Neural cell (in vitro differentiated cells): ENCODE measurements around the gene GAR1. TPM values are rescaled to one million over a fixed set of nuclear protein-coding genes. Genes with fewer than 3 reads are reported as not detected.

Experiments used
- H2AFZ ChIP-seq: fragments of 200-600, 300-800 bp; sonication (generic), shearing (Covaris generic); 2 replicates; pipeline ENCODE4 v1.6.0; 2014; ENCODE audit warnings: low read depth, mild to moderate bottlenecking, antibody characterized with exemption, low read length, moderate library complexity
- H3F3A ChIP-seq: fragments of 200-600 bp; shearing (Covaris generic); 2 replicates; pipeline ENCODE4 v1.6.1; 2016; ENCODE audit warnings: mild to moderate bottlenecking, moderate library complexity, mixed read lengths, antibody characterized with exemption, low read length; ENCODE audit not compliant: insufficient read depth, poor library complexity, severe bottlenecking
- H3K27ac ChIP-seq: fragments of 200-600, 300-800 bp; sonication (generic), shearing (Covaris generic); 2 replicates; pipeline ENCODE4 v1.5.1; 2014; ENCODE audit warnings: mild to moderate bottlenecking, low read length, moderate library complexity
- H3K27me3 ChIP-seq: fragments of 300-800, 200-600 bp; sonication (generic), shearing (Covaris generic); 2 replicates; pipeline ENCODE4 v1.6.0; 2014; ENCODE audit warnings: mild to moderate bottlenecking, low read depth, low read length, moderate library complexity; ENCODE audit not compliant: insufficient read depth
- H3K36me3 ChIP-seq: fragments of 300-800, 200-600 bp; sonication (generic), shearing (Covaris generic); 2 replicates; pipeline ENCODE4 v1.5.1; 2014; ENCODE audit warnings: mild to moderate bottlenecking, antibody characterized with exemption, low read length, moderate library complexity; ENCODE audit not compliant: insufficient read depth
- H3K4me2 ChIP-seq: fragments of 300-800, 200-600 bp; sonication (generic), shearing (Covaris generic); 2 replicates; pipeline ENCODE4 v1.6.0; 2014; ENCODE audit warnings: mild to moderate bottlenecking, low read length
- H3K4me3 ChIP-seq: fragments of 300-800, 200-600 bp; sonication (generic), shearing (Covaris generic); 2 replicates; pipeline ENCODE4 v1.5.1; 2014; ENCODE audit warnings: mild to moderate bottlenecking, low read length, moderate library complexity
- H3K79me2 ChIP-seq: fragments of 200-600 bp; shearing (Covaris generic); replicated peaks from 2 replicates; pipeline ENCODE4 v1.6.0; 2014; ENCODE audit warnings: mild to moderate bottlenecking, low read length, moderate library complexity; ENCODE audit not compliant: insufficient read depth
- H3K9ac ChIP-seq: fragments of 300-800, 200-600 bp; sonication (generic), shearing (Covaris generic); 2 replicates; pipeline ENCODE4 v1.6.1; 2016; ENCODE audit warnings: mild to moderate bottlenecking, low read length, mixed read lengths
- H3K9me2 ChIP-seq: fragments of 200-600 bp; shearing (Covaris generic); 2 replicates; pipeline ENCODE4 v1.6.1; 2016; ENCODE audit warnings: mild to moderate bottlenecking, low read length, mixed read lengths; ENCODE audit not compliant: insufficient read depth
- H3K9me3 ChIP-seq: fragments of 200-600, 300-800 bp; sonication (generic), shearing (Covaris generic); 2 replicates; pipeline ENCODE4 v1.6.1; 2016; ENCODE audit warnings: mild to moderate bottlenecking, mixed run types, low read length, moderate library complexity, mixed read lengths
- H4K20me1 ChIP-seq: fragments of 200-600 bp; shearing (Covaris generic); 2 replicates; pipeline ENCODE4 v1.6.1; 2016; ENCODE audit warnings: mild to moderate bottlenecking, mixed run types; ENCODE audit not compliant: insufficient read depth
- CTCF ChIP-seq: fragments of 450-650 bp; IDR thresholded peaks from 2 replicates; pipeline ENCODE4 v1.5.1; 2014; ENCODE audit warnings: antibody characterized with exemption, mild to moderate bottlenecking, moderate library complexity; ENCODE audit not compliant: poor library complexity, severe bottlenecking
- EP300 ChIP-seq: fragments of 450-650 bp; conservative IDR thresholded peaks from 2 replicates; pipeline ENCODE4 v1.6.1; 2014; ENCODE audit warnings: antibody characterized with exemption, mild to moderate bottlenecking, moderate library complexity; ENCODE audit not compliant: poor library complexity, severe bottlenecking
- EZH2 ChIP-seq: fragments of 200-600, 300-800 bp; shearing (Covaris generic), sonication (generic); IDR thresholded peaks from 2 replicates; pipeline ENCODE4 v1.6.1; 2014; ENCODE audit warnings: antibody characterized with exemption, low read length, borderline replicate concordance, mild to moderate bottlenecking; ENCODE audit not compliant: insufficient read depth, poor library complexity, severe bottlenecking
- MXI1 ChIP-seq: fragments of 450-650 bp; conservative IDR thresholded peaks from 2 replicates; pipeline ENCODE4 v1.6.1; 2014; ENCODE audit warnings: antibody characterized with exemption, mild to moderate bottlenecking; ENCODE audit not compliant: poor library complexity, severe bottlenecking
- POLR2AphosphoS5 ChIP-seq: IDR thresholded peaks from 2 replicates; pipeline ENCODE4 v1.6.1; 2012
- RAD21 ChIP-seq: fragments of 450-650 bp; conservative IDR thresholded peaks from 2 replicates; pipeline ENCODE4 v1.6.1; 2014; ENCODE audit warnings: antibody characterized with exemption, mild to moderate bottlenecking, moderate library complexity
- REST ChIP-seq: IDR thresholded peaks from 2 replicates; pipeline ENCODE4 v1.6.1; 2012; ENCODE audit warnings: borderline replicate concordance
- SMC3 ChIP-seq: fragments of 450-650 bp; conservative IDR thresholded peaks from 2 replicates; pipeline ENCODE4 v1.6.1; 2014; ENCODE audit warnings: antibody characterized with exemption, mild to moderate bottlenecking, moderate library complexity; ENCODE audit not compliant: poor library complexity
- TAF1 ChIP-seq: IDR thresholded peaks from 2 replicates; pipeline ENCODE4 v1.6.1; 2012; ENCODE audit warnings: low read depth
- polyA plus RNA-seq: library from polyadenylated mRNA; depleted of rRNA; stranded (reverse); fragments of >200 nt; gene quantifications from 2 replicates; pipeline ENCODE4 v1.2.3, GENCODE V29; 2014

GAR1 gene
- polyA plus RNA-seq, 1 donor from 2014 or later: 9.1 TPM

- no peak overlapping the region for H3K27ac ChIP-seq
- H3K79me2 ChIP-seq: no peaks in the 10 kb centered on the region
- no peaks in the 10 kb centered on the region for H3F3A ChIP-seq
- no peak overlapping the region for H3K9ac ChIP-seq
- no peak overlapping the region for H3K4me2 ChIP-seq
- H3K9me3 ChIP-seq: no peaks in the 10 kb centered on the region
- no peaks in the 10 kb centered on the region for H4K20me1 ChIP-seq
- no peaks in the 10 kb centered on the region for H3K36me3 ChIP-seq
- H3K27me3 ChIP-seq: no peaks in the 10 kb centered on the region
- no peak for TF ChIP-seq CTCF
- TF ChIP-seq POLR2AphosphoS5: no peak
- TF ChIP-seq RAD21: no peak
- TF ChIP-seq MXI1: no peak
- no peak for TF ChIP-seq SMC3
- no peak for TF ChIP-seq EP300
- no peak for TF ChIP-seq TAF1
- no peak for TF ChIP-seq REST
- TF ChIP-seq EZH2: no peak
- no peak overlapping the region for H2AFZ ChIP-seq
- no peaks in the 10 kb centered on the region for H3K9me2 ChIP-seq
- no peak overlapping the region for H3K4me3 ChIP-seq
These were observed 21.4 kb downstream of the GAR1 start for GRCh38 chr4:109836985-109837384.

- no peaks in the 10 kb centered on the region for H3K9me2 ChIP-seq
These were observed 31.0 kb downstream of the GAR1 start for GRCh38 chr4:109846395-109847098.

More at GRCh38 chr4:109846395-109847098, 31.0 kb downstream of the GAR1 start:
- Histone ChIP-seq H3K4me3 (no peak overlapping the region), H4K20me1 (no peaks in the 10 kb centered on the region), H3K79me2 (no peaks in the 10 kb centered on the region), H3K4me2 (no peak overlapping the region), H2AFZ (no peak overlapping the region), H3K27me3 (no peaks in the 10 kb centered on the region), H3K27ac (no peak overlapping the region), H3K36me3 (no peaks in the 10 kb centered on the region), H3K9ac (no peak overlapping the region), H3F3A (no peaks in the 10 kb centered on the region), H3K9me3 (no peaks in the 10 kb centered on the region)
- TF ChIP-seq EZH2 (no peak), TAF1 (no peak), POLR2AphosphoS5 (no peak), MXI1 (no peak), EP300 (no peak), CTCF (no peak), RAD21 (no peak), SMC3 (no peak), REST (no peak)
